GM12801 (cell line): Measurements from ENCODE around the gene CCDC171.

Source experiments
- CTCF ChIP-seq: IDR thresholded peaks from one replicate; pipeline ENCODE4 v1.5.1; 2011; ENCODE audit warnings: control low read depth; ENCODE audit not compliant: insufficient read length; ENCODE audit errors: extremely low read depth

CCDC171 gene

GRCh38 chr9:15856591-15856990, 303.7 kb downstream of the CCDC171 start:
- no peak for TF ChIP-seq CTCF

- TF ChIP-seq CTCF: no peak
Observed at GRCh38 chr9:15867334-15867733, 314.5 kb downstream of the CCDC171 start.

- no peak for TF ChIP-seq CTCF
Observed at GRCh38 chr9:15867988-15868387, 315.1 kb downstream of the CCDC171 start.

- no peak for TF ChIP-seq CTCF
Observed at GRCh38 chr9:15873573-15874177, 320.8 kb downstream of the CCDC171 start.

- TF ChIP-seq CTCF: no peak
Observed at GRCh38 chr9:15882328-15882727, 329.5 kb downstream of the CCDC171 start.

- TF ChIP-seq CTCF: no peak
Observed at GRCh38 chr9:15882883-15883282, 330.0 kb downstream of the CCDC171 start.

GRCh38 chr9:15885464-15885863, 332.6 kb downstream of the CCDC171 start:
- TF ChIP-seq CTCF: no peak

- TF ChIP-seq CTCF: no peak
Observed at GRCh38 chr9:15889555-15889954, 336.7 kb downstream of the CCDC171 start.
